ENCODE measurements around the gene H2BK1.

DNA sequence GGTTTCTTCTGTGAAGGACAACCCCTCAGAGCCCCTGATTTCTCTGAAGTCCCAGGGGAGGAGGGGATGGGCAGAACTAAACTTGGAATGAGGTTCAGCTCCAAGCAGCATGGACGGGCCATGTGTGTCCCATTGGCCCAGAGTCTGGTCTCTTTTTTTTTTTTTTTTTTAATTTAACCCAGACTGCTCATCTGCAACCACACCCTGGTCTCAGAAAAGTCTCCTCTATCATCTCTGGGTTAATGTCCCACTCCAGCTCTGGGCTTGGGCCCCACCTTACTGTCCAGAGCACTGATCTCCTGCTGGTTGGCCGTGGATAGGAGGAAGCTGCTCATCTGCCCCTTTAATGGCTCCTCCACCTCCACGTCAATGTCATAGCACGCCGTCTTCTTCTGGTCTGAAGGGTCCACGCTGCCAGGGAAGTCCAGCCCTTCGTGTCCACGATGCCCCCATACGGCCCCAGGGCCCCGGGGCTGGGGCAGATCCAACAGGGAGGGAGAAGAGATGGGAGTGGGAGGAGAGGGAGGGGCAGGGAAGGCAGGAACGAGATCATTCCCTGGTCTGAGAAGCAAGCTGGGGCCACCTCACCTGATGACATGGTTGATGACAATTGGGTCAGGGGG lies 29.7 kb upstream of the H2BK1 start:
- TF ChIP-seq CTCF (IDR thresholded peaks at IDR 0.05) (no peak), POLR2A (IDR thresholded peaks at IDR 0.05) (no peak)

Data from body of pancreas (tissue), 4 donors.